NCI-H2029 treated with DMSO at 0.1 percent for 48 hours (cell line): ENCODE data around the gene REPS2.

Experiments used
- DNase-seq: peaks from one replicate; lab custom pipeline; 2025; lab: John Stamatoyannopoulos, UW

Gene REPS2

GRCh38 chrX:17036171-17036961 lies 89.9 kb downstream of the REPS2 start:
- no peak for DNase-seq

- DNase-seq: no peak
Observed at GRCh38 chrX:17038277-17038676, 91.8 kb downstream of the REPS2 start.

- DNase-seq: no peak
Observed at GRCh38 chrX:17038681-17039161, 92.3 kb downstream of the REPS2 start.

GRCh38 chrX:17039826-17040225 lies 93.4 kb downstream of the REPS2 start:
- no peak for DNase-seq

- DNase-seq: no peak
Observed at GRCh38 chrX:17040711-17041110, 94.3 kb downstream of the REPS2 start.

- no peak for DNase-seq
Observed at GRCh38 chrX:17042037-17042436, 95.6 kb downstream of the REPS2 start.

- DNase-seq: peak; percentile 46
Observed at GRCh38 chrX:17046478-17047097, 100.1 kb downstream of the REPS2 start.

- DNase-seq: no peak
Observed at GRCh38 chrX:17047224-17047623, 100.8 kb downstream of the REPS2 start.

GRCh38 chrX:17052210-17052609 lies 105.8 kb downstream of the REPS2 start:
- no peak for DNase-seq

- no peak for DNase-seq
Observed at GRCh38 chrX:17052793-17053192, 106.3 kb downstream of the REPS2 start.

GRCh38 chrX:17053502-17053901 lies 107.0 kb downstream of the REPS2 start:
- DNase-seq: peak; percentile 48

GRCh38 chrX:17056868-17057608 lies 110.6 kb downstream of the REPS2 start:
- DNase-seq: no peak

GRCh38 chrX:17062065-17062464 lies 115.6 kb downstream of the REPS2 start:
- no peak for DNase-seq

- no peak for DNase-seq
Observed at GRCh38 chrX:17065100-17065499, 118.6 kb downstream of the REPS2 start.

GRCh38 chrX:17067534-17067933 lies 121.1 kb downstream of the REPS2 start:
- no peak for DNase-seq

- no peak for DNase-seq
Observed at GRCh38 chrX:17072301-17072700, 125.8 kb downstream of the REPS2 start.

- no peak for DNase-seq
Observed at GRCh38 chrX:17072721-17073230, 126.3 kb downstream of the REPS2 start.

GRCh38 chrX:17075004-17075403 lies 128.5 kb downstream of the REPS2 start:
- DNase-seq: no peak

GRCh38 chrX:17077361-17077760 lies 130.9 kb downstream of the REPS2 start:
- DNase-seq: no peak

GRCh38 chrX:17078031-17078720 lies 131.7 kb downstream of the REPS2 start:
- no peak for DNase-seq

- DNase-seq: no peak
Observed at GRCh38 chrX:17081511-17081910, 135.1 kb downstream of the REPS2 start.

GRCh38 chrX:17081968-17082367 lies 135.5 kb downstream of the REPS2 start:
- no peak for DNase-seq
